Natural killer cell (primary cell): ENCODE results near the gene TTI1. TPM values are rescaled to one million over a fixed set of nuclear protein-coding genes. Genes with fewer than 3 reads are reported as not detected.

Experiments
- ATAC-seq, 3 donors: fragments of 150-1000 bp in 2 of 3; fragments of 200-7000 bp in 1 of 3; cut with Tn5 transposase; 1 replicate in 1 of 3; 2 replicates in 2 of 3; pipeline ENCODE4 v1.10.0; 2021; ENCODE audit warnings: mild to moderate bottlenecking in 2 of 3, moderate library complexity in 2 of 3
- DNase-seq, 2 donors: peaks; one replicate each; pipeline versions ENCODE4 v3.0.0 to v3.0.0-alpha.2; 2013 to 2021; ENCODE audit warnings: mixed read lengths in 1 of 2
- H3K27ac ChIP-seq: one replicate; pipeline ENCODE4 v1.5.1; 2013; ENCODE audit warnings: mild to moderate bottlenecking, low read length
- H3K27me3 ChIP-seq: one replicate; pipeline ENCODE4 v1.6.1; 2013; ENCODE audit warnings: low read length; ENCODE audit not compliant: control insufficient read depth, insufficient read depth
- H3K36me3 ChIP-seq: one replicate; pipeline ENCODE4 v1.6.1; 2013; ENCODE audit warnings: low read length; ENCODE audit not compliant: control insufficient read depth, insufficient read depth
- H3K4me1 ChIP-seq: one replicate; pipeline ENCODE4 v1.6.1; 2013; ENCODE audit warnings: low read length; ENCODE audit not compliant: control insufficient read depth, insufficient read depth
- H3K4me3 ChIP-seq: one replicate; pipeline ENCODE4 v1.5.1; 2013; ENCODE audit warnings: low read length
- H3K9me3 ChIP-seq: one replicate; pipeline ENCODE4 v1.6.1; 2013; ENCODE audit warnings: low read length; ENCODE audit not compliant: control insufficient read depth, insufficient read depth
- H3K27ac Mint-ChIP-seq, 2 donors: one replicate each; pipeline ENCODE4 v1.8.0; 2022; ENCODE audit warnings: mild to moderate bottlenecking in 2 of 2, mixed read lengths in 2 of 2, moderate library complexity in 1 of 2
- H3K27me3 Mint-ChIP-seq, 2 donors: one replicate each; pipeline ENCODE4 v1.8.0; 2022; ENCODE audit warnings: low read depth in 2 of 2, mixed read lengths in 2 of 2
- H3K36me3 Mint-ChIP-seq: one replicate; pipeline ENCODE4 v1.8.0; 2022; ENCODE audit warnings: mixed read lengths
- H3K4me1 Mint-ChIP-seq, 2 donors: one replicate each; pipeline ENCODE4 v1.8.0; 2022; ENCODE audit warnings: mixed read lengths in 2 of 2
- H3K4me3 Mint-ChIP-seq: one replicate; pipeline ENCODE4 v1.8.0; 2022; ENCODE audit warnings: mild to moderate bottlenecking, moderate library complexity, mixed read lengths
- H3K9me3 Mint-ChIP-seq, 2 donors: one replicate each; pipeline ENCODE4 v1.8.0; 2022; ENCODE audit warnings: mixed read lengths in 2 of 2
- CTCF ChIP-seq: fragments of 200-600 bp; IDR thresholded peaks from one replicate; pipeline ENCODE4 v1.8.0; 2022; ENCODE audit warnings: antibody characterized with exemption
- WGBS: methylation state at CpG from one replicate; pipeline ENCODE4 v1.1.7; 2013; ENCODE audit warnings: missing lambda C conversion rate; ENCODE audit not compliant: insufficient coverage; 5-methylcytosine and 5-hydroxymethylcytosine counted together
- intact Hi-C: fragments of 100-400 bp; cut with micrococcal nuclease; formaldehyde crosslinking; loops from one replicate; pipeline ENCODE4 v1.14.2; 2022
- total RNA-seq, 4 donors: library from RNA; stranded (reverse); fragments of 120-200 nt in 1 of 4; gene quantifications; one replicate each; pipeline versions ENCODE4 v1.2.3 to v1.2.4, GENCODE V29; 2013 to 2022

Gene TTI1
- total RNA-seq, 3 donors from 2014 or later (not counting 1 experiment from before 2014, with no cell fraction given): 15.9 to 23.9 (median 18.9) TPM

GRCh38 chr20:38079353-38079752 lies 46.1 kb upstream of the TTI1 start:
- H3K27ac ChIP-seq: no peak overlapping the region
- WGBS: 100% methylated on average over 3 of the region's 3 CpGs
- Mint-ChIP-seq H3K4me1 (peaks cover 29 to 32% of the 10 kb centered on the region in 2 donors), H3K9me3 (no peaks in the 10 kb centered on the region), H3K27ac (peak overlapping the region in 1 of 2 donors; percentile 40), H3K36me3 (peaks cover 15% of the 10 kb centered on the region), H3K4me3 (no peak overlapping the region), H3K27me3 (no peaks in the 10 kb centered on the region)
- H3K4me3 ChIP-seq: no peak overlapping the region
- H3K27me3 ChIP-seq: no peaks in the 10 kb centered on the region
- no peak for TF ChIP-seq CTCF
- ATAC-seq (no peak), DNase-seq (no peak)
- peaks cover 40% of the 10 kb centered on the region for H3K36me3 ChIP-seq
- peaks cover 3% of the 10 kb centered on the region for H3K4me1 ChIP-seq
- H3K9me3 ChIP-seq: no peaks in the 10 kb centered on the region
- intact Hi-C loops: no loop called here

GRCh38 chr20:38078084-38078483 lies 44.8 kb upstream of the TTI1 start:
- TF ChIP-seq CTCF: no peak
- Mint-ChIP-seq H3K27ac (peak overlapping the region in 1 of 2 donors; percentile 15), H3K4me1 (peaks cover 36 to 44% of the 10 kb centered on the region in 2 donors), H3K4me3 (no peak overlapping the region), H3K27me3 (no peaks in the 10 kb centered on the region), H3K9me3 (no peaks in the 10 kb centered on the region), H3K36me3 (peaks cover 15% of the 10 kb centered on the region)
- H3K36me3 ChIP-seq: peaks cover 33% of the 10 kb centered on the region
- no peaks in the 10 kb centered on the region for H3K9me3 ChIP-seq
- no peak overlapping the region for H3K4me3 ChIP-seq
- no peaks in the 10 kb centered on the region for H3K27me3 ChIP-seq
- intact Hi-C loops: no loop called here
- H3K27ac ChIP-seq: no peak overlapping the region
- DNase-seq (no peak), ATAC-seq (no peak)
- H3K4me1 ChIP-seq: peaks cover 3% of the 10 kb centered on the region
- 92% methylated on average over 2 of the region's 2 CpGs for WGBS

GRCh38 chr20:38076548-38076947 lies 43.3 kb upstream of the TTI1 start:
- Mint-ChIP-seq H3K4me1 (peaks cover 31 to 41% of the 10 kb centered on the region in 2 donors), H3K27ac (no peak overlapping the region), H3K36me3 (peaks cover 18% of the 10 kb centered on the region)

More at GRCh38 chr20:38076548-38076947, 43.3 kb upstream of the TTI1 start:
- Histone ChIP-seq H3K36me3 (peaks cover 34% of the 10 kb centered on the region), H3K4me3 (no peak overlapping the region), H3K4me1 (peaks cover 3% of the 10 kb centered on the region), H3K9me3 (no peaks in the 10 kb centered on the region), H3K27ac (no peak overlapping the region), H3K27me3 (no peaks in the 10 kb centered on the region)
- no peak for DNase-seq
- intact Hi-C loops: no loop called here
- no peak overlapping the region for H3K4me3 Mint-ChIP-seq
- no peaks in the 10 kb centered on the region for H3K9me3 Mint-ChIP-seq
- ATAC-seq: no peak
- no peaks in the 10 kb centered on the region for H3K27me3 Mint-ChIP-seq
- TF ChIP-seq CTCF: no peak
